Uterus (tissue), 4 donors: ENCODE measurements around the gene MOCOS. TPM values are rescaled to one million over a fixed set of nuclear protein-coding genes. Genes with fewer than 3 reads are reported as not detected.

Experiments
- DNase-seq, 2 donors: peaks; one replicate each; pipeline ENCODE4 v3.0.0-alpha.2; 2019 to 2020
- H3K27ac ChIP-seq, 2 donors: fragments of 200-600 bp; sonication (generic); 1 replicate in 1 of 2; 2 replicates in 1 of 2; pipeline ENCODE4 v1.5.1; 2016 to 2018
- H3K27me3 ChIP-seq, 2 donors: fragments of 200-600 bp; sonication (generic); one replicate each; pipeline ENCODE4 v1.5.1; 2018 to 2019; ENCODE audit warnings: control low read depth in 1 of 2
- H3K36me3 ChIP-seq, 2 donors: fragments of 200-600 bp; sonication (generic); one replicate each; pipeline ENCODE4 v1.5.1; 2019; ENCODE audit warnings: control low read depth in 1 of 2
- H3K4me1 ChIP-seq, 2 donors: fragments of 200-600 bp; sonication (generic); one replicate each; pipeline ENCODE4 v1.5.1; 2018 to 2019; ENCODE audit warnings: control low read depth in 1 of 2
- H3K4me3 ChIP-seq, 2 donors: fragments of 200-600 bp; sonication (generic); 1 replicate in 1 of 2; 2 replicates in 1 of 2; pipeline ENCODE4 v1.5.1; 2018 to 2019; ENCODE audit warnings: mild to moderate bottlenecking in 1 of 2
- H3K9me3 ChIP-seq, 2 donors: fragments of 200-600 bp; sonication (generic); one replicate each; pipeline ENCODE4 v1.5.1; 2019; ENCODE audit warnings: control low read depth in 1 of 2
- POLR2A ChIP-seq, 2 donors: fragments of 450-650 bp; IDR thresholded peaks; one replicate each; pipeline ENCODE4 v1.6.1; 2016; ENCODE audit warnings: antibody characterized with exemption in 2 of 2, mild to moderate bottlenecking in 1 of 2, moderate library complexity in 1 of 2
- intact Hi-C: fragments of 100-400 bp; cut with DNase I; formaldehyde crosslinking; loops from one replicate; pipeline ENCODE4 v1.15.1; 2023; ENCODE audit warnings: low total_unique reads
- total RNA-seq, 4 donors: library from RNA; depleted of rRNA in 3 of 4; stranded (reverse); fragments of >200 nt in 3 of 4; gene quantifications; one replicate each; pipeline versions ENCODE4 v1.1.0 to v1.2.4, GENCODE V29; 2014 to 2023
- TF ChIP-seq, protein P1 (sequence below), 4 experiments: fragments of 200-600 bp in 2 of 4; fragments of 450-650 bp in 2 of 4; sonication (generic) in 2 of 4; IDR thresholded peaks; one replicate each; pipeline ENCODE4 v1.5.1; 2016 to 2019; ENCODE audit warnings: antibody characterized with exemption in 4 of 4, mild to moderate bottlenecking in 2 of 4, moderate library complexity in 1 of 4
- donor health status: DM: yes; HTN: yes; CAD: no.

The MOCOS gene
- 1 to 10 TPM in 2 of 4 donors, under 1 TPM in 1, not detected in 1; under 0.01 to 1.7 (median 1.4) TPM for total RNA-seq

GRCh38 chr18:36187193-36187825, at the start of gene MOCOS:
MOCOS (plus strand) TSS chr18:36187497; CDS start chr18:36187540, 43 bp downstream.
- DNase-seq = peak; percentile 56 to 79
- Histone ChIP-seq H3K4me3 (peak within 1 kb of the TSS; percentile 51 to 61), H3K4me1 (no peaks in the 10 kb centered on the region), H3K27me3 (no peaks in the 10 kb centered on the region), H3K9me3 (no peaks in the 10 kb centered on the region), H3K27ac (no peak within 1 kb of the TSS), H3K36me3 (no peaks in the 10 kb centered on the region)
- TF ChIP-seq POLR2A (IDR thresholded peaks at IDR 0.05) = peak in 1 of 2 donors; percentile 31
- TF ChIP-seq, protein P1, sequence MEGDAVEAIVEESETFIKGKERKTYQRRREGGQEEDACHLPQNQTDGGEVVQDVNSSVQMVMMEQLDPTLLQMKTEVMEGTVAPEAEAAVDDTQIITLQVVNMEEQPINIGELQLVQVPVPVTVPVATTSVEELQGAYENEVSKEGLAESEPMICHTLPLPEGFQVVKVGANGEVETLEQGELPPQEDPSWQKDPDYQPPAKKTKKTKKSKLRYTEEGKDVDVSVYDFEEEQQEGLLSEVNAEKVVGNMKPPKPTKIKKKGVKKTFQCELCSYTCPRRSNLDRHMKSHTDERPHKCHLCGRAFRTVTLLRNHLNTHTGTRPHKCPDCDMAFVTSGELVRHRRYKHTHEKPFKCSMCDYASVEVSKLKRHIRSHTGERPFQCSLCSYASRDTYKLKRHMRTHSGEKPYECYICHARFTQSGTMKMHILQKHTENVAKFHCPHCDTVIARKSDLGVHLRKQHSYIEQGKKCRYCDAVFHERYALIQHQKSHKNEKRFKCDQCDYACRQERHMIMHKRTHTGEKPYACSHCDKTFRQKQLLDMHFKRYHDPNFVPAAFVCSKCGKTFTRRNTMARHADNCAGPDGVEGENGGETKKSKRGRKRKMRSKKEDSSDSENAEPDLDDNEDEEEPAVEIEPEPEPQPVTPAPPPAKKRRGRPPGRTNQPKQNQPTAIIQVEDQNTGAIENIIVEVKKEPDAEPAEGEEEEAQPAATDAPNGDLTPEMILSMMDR (IDR thresholded peaks at IDR 0.05) = no peak
- intact Hi-C loops = no loop called here

- H3K27ac ChIP-seq = no peak overlapping the region
- no peaks in the 10 kb centered on the region for H3K36me3 ChIP-seq
- TF ChIP-seq, protein P1 (IDR thresholded peaks at IDR 0.05) = no peak
- TF ChIP-seq POLR2A (IDR thresholded peaks at IDR 0.05) = no peak
- H3K4me1 ChIP-seq = no peaks in the 10 kb centered on the region
- H3K4me3 ChIP-seq = no peak overlapping the region
- intact Hi-C loops = no loop called here
- H3K9me3 ChIP-seq = no peaks in the 10 kb centered on the region
- no peaks in the 10 kb centered on the region for H3K27me3 ChIP-seq
- DNase-seq = no peak
These were observed 48.1 kb upstream of the MOCOS start for GRCh38 chr18:36139245-36139644.

DNA sequence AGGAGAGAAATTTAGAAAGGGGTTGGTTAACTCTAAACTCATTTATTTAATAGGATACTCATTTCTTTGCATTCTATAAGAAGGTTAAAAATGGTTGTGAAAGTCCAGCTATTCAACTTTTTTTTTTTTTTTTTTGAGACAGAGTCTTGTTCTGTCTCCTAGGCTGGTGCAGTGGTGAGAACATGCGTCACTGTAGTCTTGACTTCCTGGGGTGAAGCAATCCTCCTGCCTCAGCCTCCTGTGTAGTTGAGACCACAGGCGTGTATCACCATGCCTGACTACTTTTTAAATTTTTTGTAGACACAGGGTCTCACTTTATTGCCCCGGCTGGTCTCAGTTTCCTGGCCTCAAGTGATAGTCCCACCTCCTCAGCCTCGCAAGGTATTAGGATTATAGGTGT, 45.7 kb upstream of the MOCOS start:
- no peak overlapping the region for H3K27ac ChIP-seq
- H3K9me3 ChIP-seq = no peaks in the 10 kb centered on the region
- TF ChIP-seq, protein P1 (IDR thresholded peaks at IDR 0.05) = no peak
- TF ChIP-seq POLR2A (IDR thresholded peaks at IDR 0.05) = no peak
- intact Hi-C loops = no loop called here
- H3K4me3 ChIP-seq = no peak overlapping the region
- H3K36me3 ChIP-seq = no peaks in the 10 kb centered on the region
- no peak for DNase-seq
- H3K27me3 ChIP-seq = no peaks in the 10 kb centered on the region
- H3K4me1 ChIP-seq = no peaks in the 10 kb centered on the region

DNA sequence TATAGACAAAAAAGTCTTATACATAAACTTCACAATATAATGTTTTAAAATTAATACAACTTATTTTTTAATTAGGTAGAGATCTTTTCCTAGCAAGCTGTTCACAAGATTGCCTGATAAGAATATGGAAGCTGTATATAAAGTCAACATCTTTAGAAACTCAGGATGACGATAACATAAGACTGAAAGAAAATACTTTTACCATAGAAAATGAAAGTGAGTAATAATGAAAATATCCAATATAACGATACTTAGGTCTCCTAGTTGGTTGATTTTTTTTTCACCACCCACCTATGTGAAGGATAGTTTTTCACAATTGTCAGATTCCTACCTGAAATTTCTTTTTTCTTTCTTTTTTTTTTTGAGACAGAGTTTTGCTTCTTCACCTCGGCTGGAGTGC, 44.5 kb upstream of the MOCOS start:
- intact Hi-C loops = no loop called here
- no peak for DNase-seq
- no peaks in the 10 kb centered on the region for H3K4me1 ChIP-seq
- TF ChIP-seq POLR2A (IDR thresholded peaks at IDR 0.05) = no peak
- TF ChIP-seq, protein P1 (IDR thresholded peaks at IDR 0.05) = no peak
- H3K4me3 ChIP-seq = no peak overlapping the region
- H3K27me3 ChIP-seq = no peaks in the 10 kb centered on the region
- no peaks in the 10 kb centered on the region for H3K9me3 ChIP-seq
- H3K27ac ChIP-seq = no peak overlapping the region
- H3K36me3 ChIP-seq = no peaks in the 10 kb centered on the region

- H3K4me1 ChIP-seq = no peaks in the 10 kb centered on the region
- no peaks in the 10 kb centered on the region for H3K9me3 ChIP-seq
- intact Hi-C loops = no loop called here
- H3K36me3 ChIP-seq = no peaks in the 10 kb centered on the region
- H3K27me3 ChIP-seq = no peaks in the 10 kb centered on the region
- DNase-seq = no peak
- H3K27ac ChIP-seq = no peak overlapping the region
- no peak overlapping the region for H3K4me3 ChIP-seq
- no peak for TF ChIP-seq POLR2A (IDR thresholded peaks at IDR 0.05)
- TF ChIP-seq, protein P1 (IDR thresholded peaks at IDR 0.05) = no peak
These were observed 43.9 kb upstream of the MOCOS start for GRCh38 chr18:36143391-36143790.
